GM18873 (cell line): ENCODE measurements around the gene MAST1.

Source experiments
- ATAC-seq: cut with Tn5 transposase; IDR thresholded peaks from one replicate; pipeline ENCODE4 v1.9.1; 2021; ENCODE audit warnings: mild to moderate bottlenecking, moderate library complexity, moderate number of reproducible peaks; ENCODE audit not compliant: unreplicated experiment, low FRiP score

The MAST1 gene

DNA sequence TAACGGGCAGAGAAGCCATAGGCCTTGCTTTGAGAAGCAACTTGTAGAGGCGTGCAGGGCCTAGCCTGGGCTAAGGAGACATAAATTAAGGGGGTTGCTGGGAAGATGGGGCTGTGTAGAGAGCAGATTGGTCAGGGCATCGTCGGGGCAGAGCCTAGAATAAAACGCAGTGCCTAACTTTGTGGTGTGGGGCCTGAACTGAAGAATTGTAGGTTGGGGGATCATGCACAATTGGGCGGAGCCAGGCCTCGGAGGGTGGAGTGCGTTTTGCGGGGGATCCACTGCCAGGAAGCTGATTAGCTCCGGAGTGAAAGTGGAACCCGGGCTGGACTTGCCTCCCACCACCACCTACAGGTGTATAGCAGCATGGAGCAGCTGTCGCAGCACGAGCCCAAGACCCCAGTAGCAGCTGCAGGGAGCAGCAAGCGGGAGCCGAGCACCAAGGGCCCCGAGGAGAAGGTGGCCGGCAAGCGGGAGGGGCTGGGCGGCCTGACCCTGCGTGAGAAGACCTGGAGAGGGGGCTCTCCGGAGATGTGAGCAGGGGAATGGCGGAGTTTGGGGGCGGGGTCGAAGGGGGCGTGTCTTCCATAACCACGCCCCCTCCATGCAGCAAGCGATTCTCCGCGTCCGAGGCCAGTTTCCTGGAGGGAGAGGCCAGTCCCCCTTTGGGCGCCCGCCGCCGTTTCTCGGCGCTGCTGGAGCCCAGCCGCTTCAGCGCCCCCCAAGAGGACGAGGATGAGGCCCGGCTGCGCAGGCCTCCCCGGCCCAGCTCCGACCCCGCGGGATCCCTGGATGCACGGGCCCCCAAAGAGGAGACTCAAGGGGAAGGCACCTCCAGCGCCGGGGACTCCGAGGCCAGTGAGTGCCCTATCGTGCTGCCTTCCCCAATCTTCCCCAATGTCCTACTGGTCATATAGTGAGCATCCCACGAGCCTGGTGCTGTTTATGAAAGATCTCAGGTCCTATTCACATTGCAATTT is 29.1 kb downstream of the MAST1 start:
- no peak for ATAC-seq

GRCh38 chr19:12868540-12869112 is 30.3 kb downstream of the MAST1 start:
- no peak for ATAC-seq

GRCh38 chr19:12871681-12872080 is 33.4 kb downstream of the MAST1 start:
- no peak for ATAC-seq

- no peak for ATAC-seq
Measured at GRCh38 chr19:12872255-12872654, 33.9 kb downstream of the MAST1 start.

GRCh38 chr19:12872941-12873890 is 34.9 kb downstream of the MAST1 start:
- ATAC-seq, result no peak

DNA sequence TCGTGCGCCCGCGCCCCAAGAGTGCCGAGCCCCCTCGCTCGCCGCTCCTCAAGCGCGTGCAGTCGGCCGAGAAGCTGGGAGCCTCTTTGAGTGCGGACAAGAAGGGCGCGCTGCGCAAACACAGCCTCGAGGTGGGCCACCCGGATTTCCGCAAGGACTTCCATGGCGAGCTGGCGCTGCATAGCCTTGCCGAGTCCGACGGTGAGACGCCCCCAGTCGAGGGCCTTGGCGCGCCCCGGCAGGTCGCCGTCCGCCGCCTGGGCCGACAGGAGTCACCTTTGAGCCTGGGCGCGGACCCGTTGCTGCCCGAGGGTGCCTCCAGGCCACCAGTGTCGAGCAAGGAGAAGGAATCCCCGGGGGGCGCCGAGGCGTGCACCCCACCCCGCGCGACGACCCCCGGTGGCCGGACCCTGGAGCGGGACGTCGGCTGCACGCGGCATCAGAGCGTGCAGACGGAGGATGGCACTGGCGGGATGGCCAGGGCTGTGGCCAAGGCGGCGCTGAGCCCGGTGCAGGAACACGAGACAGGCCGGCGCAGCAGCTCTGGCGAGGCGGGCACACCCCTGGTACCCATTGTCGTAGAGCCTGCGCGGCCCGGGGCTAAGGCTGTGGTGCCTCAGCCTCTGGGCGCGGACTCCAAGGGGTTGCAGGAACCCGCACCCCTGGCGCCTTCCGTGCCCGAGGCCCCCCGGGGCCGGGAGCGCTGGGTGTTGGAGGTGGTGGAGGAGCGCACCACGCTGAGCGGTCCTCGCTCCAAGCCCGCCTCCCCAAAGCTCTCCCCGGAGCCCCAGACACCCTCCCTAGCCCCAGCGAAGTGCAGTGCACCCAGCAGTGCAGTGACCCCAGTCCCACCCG is 35.8 kb downstream of the MAST1 start:
- no peak for ATAC-seq

DNA sequence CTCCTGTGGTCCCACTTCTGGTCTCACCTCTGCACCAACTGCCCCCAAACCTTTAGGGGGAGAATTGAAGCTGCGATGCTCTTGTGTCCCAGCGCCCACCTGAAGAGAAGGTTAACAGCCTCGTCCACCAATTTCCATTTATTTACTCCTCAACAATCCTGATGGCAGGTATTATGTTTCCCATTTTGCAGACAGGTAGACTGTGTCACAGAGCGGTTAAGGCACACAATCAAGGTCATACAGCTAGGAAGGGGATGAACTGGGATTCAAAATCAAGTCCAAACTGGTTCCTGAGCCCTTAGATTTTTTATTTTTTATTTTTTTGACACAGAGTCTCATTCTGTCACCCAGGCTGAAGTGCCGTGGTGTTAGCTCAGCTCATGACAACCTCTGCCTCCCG is 36.8 kb downstream of the MAST1 start:
- ATAC-seq, result no peak

DNA sequence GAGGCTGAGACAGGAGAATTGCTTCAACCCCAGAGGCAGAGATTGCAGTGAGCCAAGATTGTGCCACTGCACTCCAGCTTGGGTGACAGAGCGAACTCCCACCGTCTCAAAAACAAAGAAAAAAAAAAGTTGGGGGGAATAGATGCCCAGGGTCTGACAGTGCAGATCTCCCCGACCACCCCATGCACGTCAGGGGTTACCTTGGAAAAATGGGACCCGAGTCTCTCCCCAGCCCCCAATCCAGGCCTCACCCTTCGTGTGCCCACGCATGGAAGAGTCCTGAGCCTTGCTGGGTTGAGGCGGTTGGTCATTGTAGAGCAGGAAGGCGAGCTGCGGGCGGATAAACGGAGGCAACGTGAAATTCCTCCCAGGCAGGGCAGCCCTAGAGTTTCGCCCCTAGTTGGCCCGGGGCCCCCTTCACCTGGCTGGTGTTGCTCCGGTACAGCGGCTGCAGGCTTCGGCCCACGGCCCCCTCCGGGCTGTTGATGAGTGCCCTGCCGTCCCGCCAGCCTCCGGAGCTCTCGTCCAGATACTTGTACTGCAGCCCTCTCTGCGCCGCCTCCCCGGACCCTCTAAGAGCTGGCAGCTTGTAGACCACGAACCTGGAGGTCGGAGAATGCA is 42.3 kb downstream of the MAST1 start:
- peak; percentile 3 for ATAC-seq

- ATAC-seq, result peak; percentile 57
Measured at GRCh38 chr19:12881172-12881808, 43.0 kb downstream of the MAST1 start, which contains the start of gene DNASE2. Gene DNASE2, minus strand, starts transcription at chr19:12881449. Its CDS starts 74 bp downstream, at chr19:12881375.

- ATAC-seq, result no peak
Measured at GRCh38 chr19:12882589-12882988, 44.3 kb downstream of the MAST1 start.

DNA sequence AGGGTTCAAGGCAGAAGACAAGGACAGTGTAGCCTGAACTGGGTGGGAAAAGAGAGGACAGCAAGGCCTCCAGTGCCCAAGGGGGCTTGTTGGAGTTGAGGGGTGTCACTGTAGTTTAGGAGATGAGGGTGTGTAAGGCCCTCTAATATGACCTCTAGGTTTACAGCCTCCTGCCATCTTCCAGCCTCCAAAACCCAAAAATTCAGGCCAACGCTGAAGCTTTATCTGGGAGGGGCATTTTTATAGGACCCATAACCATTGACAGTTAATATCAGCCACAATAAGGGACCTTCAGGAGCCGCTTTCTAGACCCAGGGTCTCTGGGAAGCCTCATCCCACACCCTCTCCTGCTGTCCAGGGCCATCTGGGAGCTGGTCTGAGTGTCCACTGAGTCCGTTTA is 45.9 kb downstream of the MAST1 start:
- ATAC-seq, result no peak

DNA sequence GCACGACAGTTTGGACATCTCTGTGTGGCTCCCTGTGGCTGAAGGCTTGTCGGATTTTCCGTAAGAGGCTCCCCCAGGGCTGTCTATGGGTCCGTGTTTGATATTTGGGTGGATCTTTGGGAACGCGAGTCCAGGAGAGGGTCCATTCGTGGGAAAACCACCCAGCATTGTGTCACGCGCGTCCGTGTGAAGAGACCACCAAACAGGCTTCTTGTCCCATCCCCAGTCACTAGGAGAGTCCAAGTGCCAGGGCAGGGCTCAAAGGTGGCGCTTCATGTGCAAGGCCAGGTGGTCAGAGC is 46.3 kb downstream of the MAST1 start:
- no peak for ATAC-seq

- no peak for ATAC-seq
Measured at GRCh38 chr19:12884926-12885748, 46.8 kb downstream of the MAST1 start.

DNA sequence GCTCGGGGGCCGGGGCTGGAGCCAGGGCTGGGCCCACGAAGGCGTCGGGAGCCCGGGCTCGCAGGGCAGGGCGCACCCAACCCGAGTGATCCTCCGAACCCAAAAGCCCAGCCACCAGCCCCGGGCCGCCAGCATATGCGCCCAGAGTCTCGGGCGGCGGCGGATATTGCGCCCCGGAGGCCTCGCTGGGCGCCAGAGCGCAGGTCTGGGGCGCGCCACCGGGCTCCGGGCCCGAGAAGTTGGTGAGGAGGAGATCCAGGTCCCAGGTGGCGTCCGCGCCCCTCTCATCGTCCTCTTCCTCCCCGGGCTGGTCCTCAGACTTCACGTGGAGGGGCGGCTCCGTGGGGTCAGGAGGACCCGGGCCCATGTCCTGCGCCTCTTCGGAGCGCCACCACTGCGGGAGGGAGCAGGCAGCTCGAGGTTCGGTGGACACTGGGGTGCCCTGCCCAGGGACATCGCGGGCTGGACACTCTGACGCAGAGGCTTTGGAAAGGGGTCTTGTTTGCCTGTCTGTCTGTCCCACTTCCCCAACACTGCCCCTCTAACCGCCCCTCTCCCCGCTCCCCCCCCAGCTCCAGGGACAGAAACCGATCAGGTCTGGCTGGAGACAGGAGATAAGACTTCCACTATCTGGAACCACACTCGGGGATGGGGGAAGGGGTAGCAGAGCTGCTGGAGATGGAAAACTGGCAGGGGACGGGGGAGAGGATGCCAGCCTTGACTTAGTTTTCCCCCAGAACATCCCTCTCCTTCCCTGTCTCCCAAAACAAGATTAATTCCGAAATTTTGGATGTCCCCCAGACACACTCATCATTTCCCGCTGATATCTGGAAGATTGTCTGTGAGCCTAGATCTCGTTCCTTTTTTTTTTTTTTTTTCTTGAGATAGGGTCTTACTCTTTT is 47.7 kb downstream of the MAST1 start:
- no peak for ATAC-seq

DNA sequence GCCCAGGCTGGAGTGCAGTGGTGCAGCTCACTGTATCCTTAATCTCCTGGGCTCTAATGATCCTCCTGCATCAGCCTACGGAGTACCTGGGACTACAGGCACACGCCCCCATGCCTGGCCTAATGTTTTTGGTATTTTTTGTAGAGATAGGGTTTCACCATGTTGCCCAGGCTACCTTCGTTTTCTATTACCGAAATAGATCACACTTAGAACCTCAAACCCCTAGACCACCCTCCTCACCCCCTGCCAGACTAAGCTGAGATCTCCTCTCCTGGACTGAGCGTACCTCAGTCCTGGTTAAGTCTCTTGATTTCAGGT is 48.3 kb downstream of the MAST1 start:
- no peak for ATAC-seq

DNA sequence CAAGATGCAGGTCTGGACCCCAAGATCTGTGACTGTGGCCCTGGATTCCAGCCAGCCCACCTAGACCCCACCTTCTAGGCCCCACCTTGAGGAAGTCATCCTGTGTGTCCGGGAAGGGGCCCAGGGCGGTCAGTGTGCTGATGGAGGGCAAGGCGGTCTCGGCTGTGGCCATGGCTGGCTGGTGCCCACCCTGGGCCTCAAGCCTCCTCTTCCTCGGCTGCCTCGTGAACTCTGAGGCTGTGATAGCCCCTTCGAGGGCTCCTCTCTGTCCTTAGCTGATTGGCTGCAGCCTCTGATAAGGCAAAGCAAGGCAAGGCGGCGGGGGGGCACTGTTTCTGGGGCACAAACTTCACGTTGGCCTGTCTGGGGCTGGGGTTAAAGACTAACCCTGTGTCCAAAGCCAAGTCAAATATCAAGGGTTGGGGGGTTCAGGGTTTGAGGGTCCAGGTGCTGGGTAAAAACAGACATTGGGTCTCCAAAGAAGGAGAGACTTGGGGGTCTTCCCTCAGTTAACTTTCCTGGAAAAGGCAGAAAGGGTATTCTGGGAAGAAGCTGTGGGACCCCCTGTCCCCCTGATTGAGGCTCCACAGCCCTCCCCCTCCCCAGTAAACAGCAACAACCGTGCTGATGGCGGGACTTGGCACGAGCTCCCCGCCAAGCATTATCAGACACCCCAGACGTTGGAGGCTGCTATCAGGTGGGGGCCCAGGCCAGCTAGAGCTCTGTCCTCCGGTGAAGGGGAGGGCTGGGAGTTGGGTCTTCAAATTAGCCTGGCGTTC is 48.8 kb downstream of the MAST1 start, which contains the start of gene KLF1:
TSS of gene KLF1 (minus strand) at position 233 of the 779 bp plus-strand sequence. CDS start at position 172, 61 bp downstream.
- ATAC-seq, result no peak
